Cardiac ventricle fibroblast (primary cell): Measurements from ENCODE around the gene BCAR3. TPM values are rescaled to one million over a fixed set of nuclear protein-coding genes. Genes with fewer than 3 reads are reported as not detected.

Experiments
- total RNA-seq: library from RNA; depleted of rRNA; stranded (reverse); fragments of >200 nt; gene quantifications from 2 replicates; pipeline ENCODE4 v1.2.3, GENCODE V29; 2015

Gene BCAR3
- total RNA-seq = 27.4 and 28.4 TPM in 2 replicates

DNA sequence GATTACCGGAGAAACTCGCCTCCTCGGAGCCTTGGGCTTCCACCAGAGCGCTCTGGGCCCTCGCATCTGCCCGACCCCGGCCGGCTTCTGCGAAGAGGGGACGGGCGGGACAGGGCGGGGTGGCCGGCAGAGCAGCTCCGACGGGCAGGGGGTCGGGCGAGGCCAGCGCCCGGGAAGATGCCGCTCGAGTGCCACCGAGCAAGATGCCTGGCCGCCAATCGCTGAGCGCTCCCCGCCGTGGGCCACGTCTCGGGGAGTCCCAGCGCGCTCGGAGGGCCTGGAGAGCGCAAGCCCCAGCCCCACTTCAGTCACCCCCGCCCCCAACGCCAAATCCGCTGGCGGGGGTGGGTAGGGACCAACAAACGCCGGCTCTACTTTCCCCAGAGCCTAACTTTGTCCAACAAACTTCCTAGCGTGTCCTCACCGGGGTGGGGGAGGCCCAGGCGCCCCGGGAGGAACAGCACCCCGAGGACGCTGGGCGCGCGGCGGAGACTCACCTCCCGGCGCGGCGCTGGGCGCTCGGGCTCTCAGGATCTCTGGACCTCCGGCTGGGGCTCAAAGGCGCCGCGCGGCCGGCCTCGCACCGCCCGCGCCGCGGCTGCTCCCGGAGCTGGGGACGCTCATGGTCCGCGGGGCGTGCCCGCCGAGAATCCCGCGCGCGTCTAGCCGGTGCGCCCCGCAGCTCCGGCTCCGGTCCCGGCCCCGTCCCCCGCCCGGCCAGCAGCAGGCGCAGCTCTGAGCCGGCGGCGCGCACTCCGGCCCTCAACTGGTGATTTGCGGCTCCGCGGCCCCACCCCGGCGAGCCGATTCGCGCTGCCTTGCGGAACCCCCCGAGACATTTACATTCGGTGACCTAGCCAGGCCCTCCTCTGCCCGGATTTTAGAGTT, at the start of gene BCAR3:
Gene BCAR3, minus strand, starts transcription at position 737 of the 888 bp plus-strand sequence. CDS start 6,907 bp downstream, outside the sequence.

Other genes with a start within 250 kb of the BCAR3 start
- gene FNBP1L, start 233.7 kb downstream of the BCAR3 start, total RNA-seq = 20.7 and 23.1 TPM in 2 replicates
- gene DNTTIP2, start 197.4 kb upstream of the BCAR3 start, total RNA-seq = 18.8 and 24.1 TPM in 2 replicates
- gene GCLM, start 227.6 kb upstream of the BCAR3 start, total RNA-seq = 38.1 and 40.9 TPM in 2 replicates